Endothelial cell (in vitro differentiated cells): ENCODE results near the gene DCK. TPM values are rescaled to one million over a fixed set of nuclear protein-coding genes. Genes with fewer than 3 reads are reported as not detected.
"Not testable (repeated sequence)": the region's sequence is repeated elsewhere in the genome, so short reads cannot be mapped to it uniquely, and the experiment has no call there.

ENCODE experiments used
- DNase-seq: peaks from one replicate; pipeline ENCODE4 v3.0.0; 2021; ENCODE audit warnings: low spot score
- H3K27ac Mint-ChIP-seq: one replicate; pipeline ENCODE4 v1.8.0; 2021; ENCODE audit warnings: mixed read lengths, inconsistent platforms; ENCODE audit not compliant: unreplicated experiment
- H3K27me3 Mint-ChIP-seq: one replicate; pipeline ENCODE4 v1.8.0; 2021; ENCODE audit warnings: mild to moderate bottlenecking, moderate library complexity, mixed read lengths, inconsistent platforms; ENCODE audit not compliant: unreplicated experiment
- H3K36me3 Mint-ChIP-seq: one replicate; pipeline ENCODE4 v1.8.0; 2021; ENCODE audit warnings: mild to moderate bottlenecking, low read depth, mixed read lengths, inconsistent platforms; ENCODE audit not compliant: unreplicated experiment
- H3K4me1 Mint-ChIP-seq: one replicate; pipeline ENCODE4 v1.8.0; 2021; ENCODE audit warnings: mild to moderate bottlenecking, mixed read lengths, inconsistent platforms; ENCODE audit not compliant: unreplicated experiment
- H3K4me3 Mint-ChIP-seq: one replicate; pipeline ENCODE4 v1.8.0; 2021; ENCODE audit warnings: mild to moderate bottlenecking, mixed read lengths, inconsistent platforms; ENCODE audit not compliant: unreplicated experiment
- H3K9me3 Mint-ChIP-seq: one replicate; pipeline ENCODE4 v1.8.0; 2021; ENCODE audit warnings: mixed read lengths, inconsistent platforms; ENCODE audit not compliant: unreplicated experiment
- CTCF ChIP-seq: fragments of 200-600 bp; sonication (generic); IDR thresholded peaks from one replicate; pipeline ENCODE4 v1.5.0; 2021; ENCODE audit warnings: antibody characterized with exemption; ENCODE audit not compliant: unreplicated experiment
- total RNA-seq: library from RNA; stranded (reverse); fragmentation: NEBNext Ultra II Directional; extraction: Animal tissue kit (Norgen Biotek cat#: 25700); gene quantifications from one replicate; pipeline ENCODE4 v1.2.1, GENCODE V29; 2021; ENCODE audit not compliant: unreplicated experiment

Gene DCK
- total RNA-seq, 1 donor from 2014 or later, result 17.5 TPM

GRCh38 chr4:71006203-71006907, 12.9 kb downstream of the DCK start:
- peaks cover 15% of the 10 kb centered on the region for H3K4me1 Mint-ChIP-seq
- H3K9me3 Mint-ChIP-seq, result no peaks in the 10 kb centered on the region
- no peak for TF ChIP-seq CTCF
- no peak overlapping the region for H3K27ac Mint-ChIP-seq
- H3K27me3 Mint-ChIP-seq, result no peaks in the 10 kb centered on the region
- peaks cover 21% of the 10 kb centered on the region for H3K36me3 Mint-ChIP-seq
- DNase-seq, result no peak
- H3K4me3 Mint-ChIP-seq, result no peak overlapping the region

GRCh38 chr4:71008196-71008595, 14.7 kb downstream of the DCK start:
- TF ChIP-seq CTCF, result no peak
- Mint-ChIP-seq H3K36me3 (peaks cover 15% of the 10 kb centered on the region), H3K27ac (no peak overlapping the region)

GRCh38 chr4:71009086-71009485, 15.6 kb downstream of the DCK start:
- no peak for DNase-seq
- Mint-ChIP-seq H3K36me3 (peaks cover 18% of the 10 kb centered on the region), H3K4me1 (peaks cover 6% of the 10 kb centered on the region), H3K27ac (no peak overlapping the region), H3K27me3 (no peaks in the 10 kb centered on the region), H3K4me3 (no peak overlapping the region), H3K9me3 (no peaks in the 10 kb centered on the region)
- no peak for TF ChIP-seq CTCF

More at GRCh38 chr4:71008196-71008595, 14.7 kb downstream of the DCK start:
- Mint-ChIP-seq H3K9me3 (no peaks in the 10 kb centered on the region), H3K27me3 (no peaks in the 10 kb centered on the region), H3K4me1 (peaks cover 15% of the 10 kb centered on the region), H3K4me3 (no peak overlapping the region)
- no peak for DNase-seq

- Mint-ChIP-seq H3K4me3 (no peak overlapping the region), H3K27ac (no peak overlapping the region), H3K9me3 (no peaks in the 10 kb centered on the region), H3K36me3 (peaks cover 26% of the 10 kb centered on the region), H3K4me1 (peaks cover 2% of the 10 kb centered on the region), H3K27me3 (no peaks in the 10 kb centered on the region)
- TF ChIP-seq CTCF, result peak; percentile 97
- no peak for DNase-seq
Measured at GRCh38 chr4:71009890-71010588, 16.6 kb downstream of the DCK start.

GRCh38 chr4:71011451-71011850, 18.0 kb downstream of the DCK start:
- TF ChIP-seq CTCF, result no peak
- H3K36me3 Mint-ChIP-seq, result peaks cover 34% of the 10 kb centered on the region
- no peak overlapping the region for H3K27ac Mint-ChIP-seq
- no peaks in the 10 kb centered on the region for H3K27me3 Mint-ChIP-seq
- DNase-seq, result no peak
- H3K4me3 Mint-ChIP-seq, result no peak overlapping the region
- no peaks in the 10 kb centered on the region for H3K9me3 Mint-ChIP-seq
- H3K4me1 Mint-ChIP-seq, result peaks cover 2% of the 10 kb centered on the region

- H3K36me3 Mint-ChIP-seq, result peaks cover 29% of the 10 kb centered on the region
- H3K9me3 Mint-ChIP-seq, H3K4me1 Mint-ChIP-seq, H3K4me3 Mint-ChIP-seq, H3K27ac Mint-ChIP-seq, DNase-seq, H3K27me3 Mint-ChIP-seq: not testable (repeated sequence)
Measured at GRCh38 chr4:71017391-71017790, 23.9 kb downstream of the DCK start.
